OCI-LY3 (cell line): ENCODE results near the gene RNF17.

Experiments used
- EZH2phosphoT487 ChIP-seq: fragments of 200-600 bp; shearing (Covaris generic); IDR thresholded peaks from 2 replicates; pipeline ENCODE4 v1.6.1; 2018; ENCODE audit warnings: antibody characterized with exemption, mixed run types, low read depth
- TF ChIP-seq, protein P1 (sequence below): fragments of 200-600, 300-600 bp; sonication (generic); IDR thresholded peaks from 2 replicates; pipeline ENCODE4 v1.5.1; 2014; ENCODE audit warnings: antibody characterized with exemption, low read length, low read depth

DNA sequence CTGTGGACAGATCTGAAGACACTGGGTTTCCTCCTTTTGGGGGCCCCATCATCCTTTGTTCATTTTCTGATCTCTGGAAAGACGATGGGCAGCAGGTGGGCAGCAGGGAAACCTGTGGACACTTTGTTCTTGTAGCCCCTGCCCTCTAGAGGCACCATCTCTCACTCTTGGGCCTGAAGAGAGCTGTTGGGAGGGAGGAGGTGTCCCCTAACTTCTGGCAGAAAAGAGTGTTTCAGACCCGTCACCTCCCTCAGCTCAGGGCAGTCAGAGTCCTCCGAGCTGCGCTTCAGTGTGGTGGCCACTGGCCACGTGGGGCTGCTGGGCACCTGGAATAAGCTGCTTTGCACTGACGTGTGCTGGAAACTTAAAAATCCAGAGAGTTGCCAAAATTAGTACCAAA, 26.9 kb upstream of the RNF17 start:
- TF ChIP-seq, protein P1, sequence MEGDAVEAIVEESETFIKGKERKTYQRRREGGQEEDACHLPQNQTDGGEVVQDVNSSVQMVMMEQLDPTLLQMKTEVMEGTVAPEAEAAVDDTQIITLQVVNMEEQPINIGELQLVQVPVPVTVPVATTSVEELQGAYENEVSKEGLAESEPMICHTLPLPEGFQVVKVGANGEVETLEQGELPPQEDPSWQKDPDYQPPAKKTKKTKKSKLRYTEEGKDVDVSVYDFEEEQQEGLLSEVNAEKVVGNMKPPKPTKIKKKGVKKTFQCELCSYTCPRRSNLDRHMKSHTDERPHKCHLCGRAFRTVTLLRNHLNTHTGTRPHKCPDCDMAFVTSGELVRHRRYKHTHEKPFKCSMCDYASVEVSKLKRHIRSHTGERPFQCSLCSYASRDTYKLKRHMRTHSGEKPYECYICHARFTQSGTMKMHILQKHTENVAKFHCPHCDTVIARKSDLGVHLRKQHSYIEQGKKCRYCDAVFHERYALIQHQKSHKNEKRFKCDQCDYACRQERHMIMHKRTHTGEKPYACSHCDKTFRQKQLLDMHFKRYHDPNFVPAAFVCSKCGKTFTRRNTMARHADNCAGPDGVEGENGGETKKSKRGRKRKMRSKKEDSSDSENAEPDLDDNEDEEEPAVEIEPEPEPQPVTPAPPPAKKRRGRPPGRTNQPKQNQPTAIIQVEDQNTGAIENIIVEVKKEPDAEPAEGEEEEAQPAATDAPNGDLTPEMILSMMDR = no peak
- no peak for TF ChIP-seq EZH2phosphoT487
